ENCODE measurements around the gene MYLK.

The MYLK gene

DNA sequence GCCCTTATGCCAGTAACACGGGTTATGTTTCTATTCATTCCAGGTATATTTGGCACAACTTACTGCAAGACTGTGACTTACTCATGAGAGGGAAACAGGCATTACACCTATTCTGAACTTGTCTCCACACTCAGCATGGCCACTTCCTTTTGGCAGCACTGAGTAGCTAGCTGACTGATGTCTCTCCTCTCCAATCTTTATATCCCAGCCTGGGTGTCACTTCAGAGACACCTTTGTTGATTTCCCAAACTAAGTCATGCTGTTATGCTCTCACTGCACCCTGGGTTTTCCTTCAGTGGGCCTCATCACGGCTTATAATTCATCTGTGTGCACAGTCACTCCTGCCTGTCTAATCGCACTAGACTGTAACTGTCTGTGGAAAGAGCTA, 114.8 kb downstream of the MYLK start:
- no peak for DNase-seq (ENCODE audit: low read depth)

DNA sequence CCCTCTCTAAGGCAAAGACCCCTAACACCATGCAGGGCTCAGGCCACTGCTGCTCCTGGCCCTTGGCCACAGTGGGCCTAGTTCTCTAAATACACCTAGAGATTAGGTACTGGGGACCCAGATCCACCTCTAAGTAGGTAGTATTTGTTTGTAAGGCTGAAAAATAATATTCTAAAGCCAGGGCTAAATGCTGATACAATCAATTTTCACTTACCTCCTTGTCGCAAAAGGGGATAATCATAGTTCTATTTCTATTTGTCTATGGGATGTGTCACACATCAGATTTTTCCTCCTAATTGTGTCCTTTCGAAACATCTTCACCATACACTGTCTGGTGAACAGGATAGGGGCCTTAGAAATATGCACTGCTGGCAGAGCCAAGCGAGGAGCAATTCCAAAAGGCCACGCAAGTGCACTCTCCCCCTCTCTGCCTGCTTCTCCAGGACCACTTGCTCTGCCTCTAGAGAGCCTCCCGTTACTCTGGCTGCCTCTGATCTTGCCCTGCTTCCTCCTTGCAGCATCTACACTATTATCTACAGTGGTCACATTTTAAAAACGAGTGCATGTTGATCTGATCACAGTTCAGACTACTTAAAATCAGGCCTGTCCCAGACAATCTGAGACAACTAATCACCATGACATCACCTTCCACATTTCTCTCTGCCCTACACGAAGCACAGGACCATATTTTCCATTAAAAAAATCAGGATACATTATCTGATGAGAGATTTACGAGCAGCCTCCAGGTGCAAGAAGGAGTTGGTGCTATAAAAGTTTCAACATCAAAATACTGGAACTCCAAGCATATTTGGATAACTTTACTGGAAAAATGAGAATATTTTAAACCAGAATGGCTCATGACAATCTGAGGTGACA, 115.4 kb downstream of the MYLK start:
- peak; percentile 56 for DNase-seq (ENCODE audit: low read depth)

DNA sequence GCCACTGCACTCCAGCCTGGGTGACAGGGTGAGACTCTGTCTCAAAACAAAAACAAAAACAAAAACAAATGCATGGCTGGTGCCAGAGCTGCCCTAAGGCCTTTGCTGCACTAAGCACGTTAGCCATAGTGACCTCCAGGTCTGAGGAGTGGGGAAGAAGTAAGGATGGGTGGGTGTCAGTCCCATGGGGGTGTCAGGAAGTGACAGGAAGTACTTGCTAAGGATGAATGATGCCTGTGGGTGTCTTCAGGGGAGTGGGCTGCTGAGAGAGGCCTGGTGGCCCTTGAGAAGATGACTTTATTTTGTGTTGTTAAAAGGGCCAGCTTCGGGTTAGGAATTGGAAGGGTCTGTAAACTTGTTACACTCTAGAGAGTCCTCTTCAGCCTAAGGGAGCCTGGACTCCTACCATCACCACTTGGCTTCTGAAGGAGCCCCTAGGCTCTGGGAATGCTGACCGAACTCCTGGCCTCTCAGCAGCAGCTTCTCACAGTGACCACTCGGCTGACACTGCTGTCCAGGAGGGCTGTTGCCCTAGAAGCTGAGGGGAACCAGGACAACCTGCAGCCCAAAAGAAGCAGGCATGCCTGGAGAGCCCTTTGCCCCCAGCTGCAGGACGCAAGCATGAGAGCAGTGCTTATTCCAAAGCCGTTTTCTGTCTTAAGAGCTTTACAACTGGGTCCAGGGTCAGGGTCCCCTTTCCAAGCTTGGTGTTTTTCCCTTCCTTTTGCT, 116.4 kb downstream of the MYLK start:
- DNase-seq (ENCODE audit: low read depth): no peak

DNA sequence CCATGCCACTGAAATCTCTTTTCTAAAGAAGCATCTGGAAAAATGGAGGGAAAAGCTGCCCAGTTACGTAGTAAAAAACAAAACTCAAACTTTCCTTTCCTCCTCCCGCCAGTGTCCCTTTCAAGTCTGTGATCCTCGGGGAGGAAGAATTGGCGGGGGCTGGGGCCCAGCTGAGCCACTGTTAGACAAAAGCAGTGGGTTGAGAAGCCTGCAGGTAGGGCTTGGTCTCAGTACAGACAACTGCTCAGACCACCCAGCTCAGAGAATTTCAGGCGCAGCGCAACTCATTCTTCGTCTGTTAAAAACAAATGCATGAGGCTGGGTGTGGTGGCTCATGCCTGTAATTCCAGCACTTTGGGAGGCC, 117.1 kb downstream of the MYLK start:
- DNase-seq (ENCODE audit: low read depth): no peak

DNA sequence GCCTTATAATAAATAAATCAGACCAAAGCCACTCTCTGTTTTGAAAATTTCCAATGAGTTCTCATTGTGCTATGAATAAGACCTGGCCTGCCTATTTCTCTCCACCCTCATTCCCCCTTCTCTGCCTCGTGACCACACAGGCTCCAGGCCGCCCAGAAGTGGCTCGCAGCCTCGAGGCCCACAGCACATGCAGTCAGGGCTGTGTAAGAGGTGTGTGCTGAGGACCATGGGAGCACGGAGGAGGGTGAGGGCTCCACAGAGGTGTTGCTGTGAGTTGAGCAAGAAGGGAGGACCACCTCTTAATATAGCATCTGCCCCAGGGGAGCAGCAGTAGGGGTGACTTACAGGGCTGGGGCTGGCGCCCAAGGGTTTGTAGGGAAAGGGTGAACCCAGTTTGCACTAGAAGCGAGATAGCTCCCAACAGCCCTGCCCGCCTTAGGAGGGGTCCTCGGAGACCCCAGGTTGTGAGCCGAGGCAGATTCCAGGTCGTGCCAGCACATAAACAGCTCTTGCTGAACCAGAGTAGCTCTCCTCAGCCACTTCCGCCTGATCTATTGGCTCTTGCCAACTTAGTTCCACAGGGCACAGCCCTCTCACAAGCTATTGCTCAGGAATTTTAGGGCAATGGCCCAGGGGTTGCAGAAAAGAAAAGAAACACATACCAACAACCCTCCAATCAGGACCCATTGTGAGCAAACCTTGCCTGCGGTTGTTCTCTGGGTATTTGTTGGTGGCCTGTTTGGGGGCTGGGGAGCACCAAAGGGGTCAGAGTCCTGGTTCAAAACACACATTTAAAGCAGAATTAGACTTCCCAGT, 117.7 kb downstream of the MYLK start:
- DNase-seq (ENCODE audit: low read depth): peak; percentile 25

DNA sequence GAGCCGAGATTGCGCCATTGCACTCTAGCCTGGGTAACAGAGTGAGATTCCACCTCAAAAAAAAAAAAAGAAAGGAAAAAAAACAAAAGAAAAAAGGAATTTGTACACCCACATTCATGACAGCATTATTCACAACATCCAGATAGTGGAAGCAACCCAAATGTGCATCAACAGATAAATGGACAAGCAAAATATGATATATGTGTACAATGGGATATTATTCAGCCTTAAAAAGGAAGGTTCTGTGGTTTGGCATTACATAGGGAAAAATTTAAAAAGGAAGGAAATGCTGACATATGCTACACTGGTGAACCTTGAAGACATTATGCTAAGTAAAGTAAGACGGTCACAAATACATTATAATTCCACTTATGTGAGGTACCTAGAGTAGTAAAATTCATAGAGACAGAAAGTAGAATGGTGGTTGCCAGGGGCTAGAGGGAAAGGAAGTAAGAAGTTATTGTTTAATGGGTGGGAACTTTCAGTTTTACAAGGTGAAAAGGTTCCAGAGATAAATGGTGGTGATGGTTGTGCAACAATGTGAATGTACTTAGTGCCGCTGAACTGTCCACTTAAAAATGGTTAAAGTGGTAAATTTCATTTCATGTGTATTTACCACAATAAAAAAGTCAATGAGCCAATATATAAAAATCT, 118.5 kb downstream of the MYLK start:
- peak; percentile 64 for DNase-seq (ENCODE audit: low read depth)

DNA sequence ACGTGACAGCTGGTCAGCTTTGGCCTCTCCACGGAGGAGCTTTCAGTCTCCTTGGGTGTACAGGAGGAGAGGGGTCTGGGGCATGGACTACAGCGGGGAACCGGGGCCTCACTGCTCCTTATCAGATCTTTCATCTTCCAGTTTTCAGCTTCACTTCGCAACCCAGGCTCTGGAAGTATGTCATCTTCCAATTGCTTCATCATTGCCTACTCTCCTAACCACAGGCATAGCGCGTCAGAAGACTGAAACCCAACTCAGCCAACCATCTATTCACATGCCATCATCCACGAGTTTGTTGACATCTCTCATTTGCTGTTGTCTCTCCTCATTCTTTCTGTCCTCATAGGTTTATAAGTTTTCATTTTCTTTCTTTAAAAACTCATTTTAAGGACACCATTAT, 119.5 kb downstream of the MYLK start:
- no peak for DNase-seq (ENCODE audit: low read depth)

DNA sequence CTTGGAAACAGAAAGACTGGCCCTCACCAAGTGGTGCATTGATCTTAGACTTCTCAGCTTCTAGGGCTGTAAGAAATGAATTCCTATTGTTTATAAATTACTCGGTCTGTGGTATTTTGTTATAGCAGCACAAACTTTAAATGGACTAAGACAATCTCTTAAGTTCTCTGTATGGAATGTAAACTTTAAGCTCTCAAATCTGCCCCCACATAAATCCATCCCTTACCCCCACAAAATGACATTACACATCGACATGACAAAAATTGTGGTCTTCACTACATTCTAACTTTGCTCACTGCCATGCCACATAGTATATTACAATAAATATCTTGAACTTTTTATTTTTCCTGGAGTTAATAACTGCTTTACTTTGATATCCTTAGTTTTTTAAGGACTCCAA, 121.3 kb downstream of the MYLK start:
- no peak for DNase-seq (ENCODE audit: low read depth)

DNA sequence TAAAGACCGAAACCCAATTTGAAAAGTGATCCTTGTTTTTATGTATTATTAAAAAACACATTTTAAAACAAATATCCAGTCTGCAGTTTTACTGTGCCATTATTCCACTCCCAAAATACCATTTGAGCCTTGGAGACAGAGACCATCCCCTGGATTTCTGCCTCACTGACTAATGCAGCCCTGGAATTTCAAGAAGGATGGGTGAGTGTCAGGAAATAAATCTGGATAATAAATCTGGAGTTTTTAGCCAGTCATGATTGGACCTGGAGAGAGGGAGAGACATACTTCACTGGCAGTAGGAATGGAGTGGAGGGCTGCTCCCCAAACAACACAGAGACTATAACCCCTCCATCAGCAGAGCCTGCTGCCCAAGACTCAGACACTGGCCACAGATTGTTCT, 123.3 kb downstream of the MYLK start:
- peak; percentile 76 for DNase-seq (ENCODE audit: low read depth)

DNA sequence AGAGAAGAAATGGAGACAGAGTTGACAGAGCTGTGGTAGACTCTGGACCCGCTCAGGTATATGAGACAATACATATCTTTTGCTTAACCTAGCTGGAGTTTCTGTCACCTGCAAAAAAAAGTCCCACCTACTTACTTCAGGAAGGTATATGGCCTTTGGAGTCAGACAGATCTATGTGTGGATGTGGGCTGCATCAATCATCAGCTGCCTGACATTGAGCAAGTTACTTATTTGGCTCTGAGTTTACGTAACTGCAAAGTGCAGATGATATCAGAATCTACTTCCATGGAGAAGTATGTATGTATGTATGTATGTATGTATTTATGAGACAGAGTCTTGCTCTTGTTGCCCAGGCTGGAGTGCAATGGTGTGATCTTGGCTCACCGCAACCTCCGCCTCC, 124.3 kb downstream of the MYLK start:
- DNase-seq (ENCODE audit: low read depth): no peak

DNA sequence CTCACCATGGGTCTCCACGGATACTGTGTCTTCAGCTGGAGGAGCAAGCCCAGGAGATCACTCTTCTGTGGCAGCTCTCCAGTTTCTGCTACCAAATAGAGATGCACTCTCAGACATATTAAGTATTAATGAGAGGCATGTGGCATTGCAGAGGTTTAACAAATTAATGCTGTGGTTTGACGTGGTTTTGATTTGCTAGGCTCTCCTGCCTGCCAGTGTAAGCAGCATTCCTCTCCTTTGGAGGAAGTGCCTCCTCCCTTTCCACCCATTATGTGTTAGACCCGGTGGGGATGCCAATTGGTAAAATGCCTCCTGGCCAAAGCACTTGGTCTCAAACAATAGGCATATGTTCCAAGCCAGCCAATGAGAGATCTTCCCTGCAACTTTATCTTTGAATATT, 124.8 kb downstream of the MYLK start:
- peak; percentile 88 for DNase-seq (ENCODE audit: low read depth)

DNA sequence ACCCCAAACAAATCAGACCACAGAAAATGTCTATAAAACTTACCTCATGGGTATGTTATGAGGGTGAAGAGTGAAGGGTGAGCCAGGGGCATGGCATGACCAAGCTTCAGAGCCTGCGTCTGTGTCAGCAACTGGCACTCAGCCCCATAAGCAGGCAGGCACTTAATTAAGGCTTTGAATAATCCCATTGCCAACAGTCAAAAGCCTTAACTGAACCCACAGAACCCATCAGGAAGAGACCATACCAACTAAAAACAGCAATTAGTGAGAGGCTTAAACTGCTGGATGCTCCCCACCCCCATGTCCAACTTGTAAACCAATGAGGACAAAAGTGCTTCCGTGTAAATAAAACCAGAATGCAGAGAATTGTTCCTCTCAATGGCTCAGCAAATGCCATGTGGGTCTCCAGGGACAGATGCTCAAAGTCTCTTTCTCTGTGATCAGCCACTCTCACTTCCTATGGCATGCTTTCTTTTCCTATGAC, 126.0 kb downstream of the MYLK start:
- DNase-seq (ENCODE audit: low read depth): peak; percentile 97

DNA sequence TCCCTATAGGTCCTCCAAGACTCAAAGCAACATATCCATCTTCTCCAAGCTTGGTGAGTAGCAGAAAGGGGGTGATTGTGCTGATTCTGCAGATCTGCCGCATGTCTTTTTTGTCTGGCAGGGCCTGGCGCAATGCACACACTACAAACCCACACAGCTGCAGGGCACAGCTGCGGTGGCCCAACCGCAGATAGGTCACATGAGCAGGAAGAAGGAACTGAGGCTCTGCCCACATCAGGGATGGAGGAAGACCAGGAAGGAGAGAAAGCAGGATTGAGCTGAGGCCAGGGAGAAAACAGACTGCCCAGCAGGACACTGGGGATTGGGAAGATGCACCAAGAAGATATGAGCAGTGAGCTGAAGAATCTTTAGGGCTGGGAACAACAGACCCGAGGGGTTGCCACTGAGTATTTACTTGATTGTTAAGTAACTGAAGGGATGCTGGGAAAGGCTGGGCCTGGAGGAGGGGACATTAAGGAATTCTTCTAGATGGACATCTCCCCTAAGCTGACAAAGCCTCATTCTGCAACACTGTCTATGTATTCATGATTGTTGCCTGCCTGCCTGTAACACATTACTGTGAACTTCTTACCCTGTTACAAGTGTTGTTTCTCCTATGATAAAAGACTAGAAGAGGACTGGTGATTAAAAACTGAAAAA, 126.7 kb downstream of the MYLK start:
- DNase-seq (ENCODE audit: low read depth): peak; percentile 85

DNA sequence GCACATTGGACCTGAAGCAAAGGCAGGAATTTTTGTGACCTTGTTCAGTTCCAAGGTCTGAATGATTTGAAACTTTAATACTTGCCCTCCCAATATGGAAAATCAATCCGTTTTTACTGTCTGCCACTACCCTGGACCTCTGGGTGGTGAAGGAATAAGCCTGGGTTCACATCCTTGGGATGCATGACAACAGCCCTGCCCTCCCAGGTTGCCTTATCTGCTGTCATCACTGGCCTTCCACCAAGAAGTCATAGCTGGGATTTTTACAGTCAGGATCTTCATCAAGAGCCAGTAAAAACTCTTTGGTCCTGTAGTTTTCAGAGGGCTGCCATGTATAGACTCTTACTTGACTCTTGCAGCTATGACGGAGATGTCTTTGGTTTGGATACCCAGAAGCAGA, 128.6 kb downstream of the MYLK start:
- DNase-seq (ENCODE audit: low read depth): peak; percentile 80

DNA sequence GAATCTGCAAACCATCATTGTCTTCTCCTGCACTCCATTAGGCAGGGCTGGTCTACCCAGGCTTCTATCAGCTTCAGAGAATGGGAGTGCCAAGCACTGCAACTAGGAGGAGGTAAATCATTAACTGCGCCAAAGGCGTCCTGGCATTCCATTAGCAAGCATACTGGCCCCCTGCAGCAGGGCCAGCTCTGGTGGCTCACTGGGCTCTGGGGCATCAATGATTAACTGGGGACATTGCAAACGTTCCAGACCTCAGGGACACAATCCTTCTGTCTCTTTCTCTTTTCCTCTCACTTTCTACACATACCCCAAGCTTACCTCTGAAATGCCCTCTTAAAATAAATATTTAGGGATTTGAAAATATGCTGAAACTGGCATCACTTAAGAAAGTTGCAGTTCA, 129.0 kb downstream of the MYLK start:
- DNase-seq (ENCODE audit: low read depth): peak; percentile 39

DNA sequence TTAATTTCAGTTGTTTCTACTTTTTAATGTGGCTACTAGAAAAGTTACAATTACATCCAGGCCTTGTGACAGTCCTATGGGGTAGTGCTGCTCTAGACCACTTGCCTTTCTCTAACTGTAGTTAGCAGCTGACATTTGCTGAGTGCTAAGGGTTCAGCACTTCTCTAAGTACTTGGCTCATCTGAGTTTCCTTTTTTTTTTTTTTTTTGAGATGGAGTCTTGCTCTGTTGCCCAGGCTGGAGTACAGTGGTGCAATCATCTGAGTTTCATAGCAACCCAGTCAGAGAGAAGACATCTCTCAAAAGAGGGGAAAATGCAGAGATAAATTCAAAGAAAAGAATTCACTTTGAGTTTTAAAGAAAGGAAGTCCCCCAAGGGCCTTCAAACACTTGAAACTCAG, 130.8 kb downstream of the MYLK start:
- DNase-seq (ENCODE audit: low read depth): peak; percentile 57

DNA sequence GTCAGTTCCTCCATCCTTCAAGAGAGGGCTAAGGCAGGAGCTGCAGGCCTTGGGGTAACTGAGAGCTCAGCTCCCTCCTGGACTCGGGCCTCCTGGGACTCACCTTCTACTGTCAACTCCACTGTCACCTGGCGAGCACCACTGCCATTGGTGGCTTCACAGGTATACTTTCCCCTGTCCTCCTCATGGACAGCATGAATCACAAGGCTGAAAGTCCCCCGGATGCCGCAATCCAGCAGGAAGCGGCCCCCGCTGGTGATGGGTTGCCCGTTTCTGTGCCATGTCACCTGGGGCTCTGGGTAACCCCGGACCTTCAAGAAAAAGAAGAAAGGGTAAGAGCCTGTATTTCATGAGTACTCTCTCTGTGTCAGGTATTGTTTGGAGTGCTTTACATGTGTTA, 131.9 kb downstream of the MYLK start:
- no peak for DNase-seq (ENCODE audit: low read depth)

DNA sequence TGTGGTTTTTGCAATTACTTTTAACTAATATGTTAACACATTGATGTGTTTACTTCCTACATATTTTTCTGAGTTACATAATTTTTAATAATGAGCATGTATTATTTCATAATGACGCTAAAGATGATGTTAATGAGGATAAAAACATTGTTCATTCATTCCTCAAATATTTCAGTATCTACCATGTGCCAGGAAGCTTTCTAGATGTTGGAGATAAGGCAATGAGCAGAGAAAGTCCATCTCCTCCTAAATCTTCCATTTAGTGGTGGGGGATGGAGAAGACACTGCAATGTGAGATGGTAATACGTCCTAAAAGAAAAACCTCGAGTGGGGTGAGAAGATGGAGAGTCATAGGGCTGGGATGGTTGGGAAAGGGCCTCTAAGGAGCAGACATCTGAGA, 132.7 kb downstream of the MYLK start:
- DNase-seq (ENCODE audit: low read depth): peak; percentile 97

DNA sequence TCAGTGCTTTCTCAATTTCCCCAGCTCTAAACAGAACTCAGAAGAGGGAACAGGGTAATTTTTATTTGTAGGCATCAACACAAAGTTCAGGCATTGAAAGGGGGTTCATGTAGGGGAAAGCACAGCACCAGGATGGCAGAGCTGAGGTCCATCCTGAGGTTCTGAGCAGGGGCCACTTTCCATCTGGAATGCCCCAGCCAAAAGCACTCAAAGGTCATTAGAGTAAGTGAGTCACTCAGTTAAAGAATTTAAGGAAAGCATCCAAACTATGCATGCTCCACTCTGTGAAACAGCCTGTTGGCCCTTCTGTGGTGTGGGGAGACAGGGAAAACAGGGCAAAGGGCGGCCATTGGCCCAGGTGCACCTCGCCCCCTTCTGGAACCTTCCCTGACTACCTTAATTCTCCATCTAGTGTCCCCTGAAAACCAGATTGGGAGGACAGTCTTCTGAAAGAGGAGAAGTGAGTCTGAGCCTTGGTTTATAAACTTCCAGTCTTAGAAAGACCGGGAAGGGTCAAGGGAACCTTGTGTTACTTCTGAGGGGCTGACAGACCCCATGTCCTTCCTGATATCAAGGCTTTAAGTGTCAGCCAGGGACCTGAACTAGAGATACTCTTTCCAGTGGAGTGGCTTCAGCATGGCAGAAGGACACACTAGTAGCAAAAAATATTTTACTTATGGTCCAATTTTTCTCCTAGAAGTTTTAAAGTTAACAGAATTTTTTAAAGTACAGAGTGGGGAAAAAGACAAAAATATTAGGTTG, 133.3 kb downstream of the MYLK start:
- peak; percentile 98 for DNase-seq (ENCODE audit: low read depth)

DNA sequence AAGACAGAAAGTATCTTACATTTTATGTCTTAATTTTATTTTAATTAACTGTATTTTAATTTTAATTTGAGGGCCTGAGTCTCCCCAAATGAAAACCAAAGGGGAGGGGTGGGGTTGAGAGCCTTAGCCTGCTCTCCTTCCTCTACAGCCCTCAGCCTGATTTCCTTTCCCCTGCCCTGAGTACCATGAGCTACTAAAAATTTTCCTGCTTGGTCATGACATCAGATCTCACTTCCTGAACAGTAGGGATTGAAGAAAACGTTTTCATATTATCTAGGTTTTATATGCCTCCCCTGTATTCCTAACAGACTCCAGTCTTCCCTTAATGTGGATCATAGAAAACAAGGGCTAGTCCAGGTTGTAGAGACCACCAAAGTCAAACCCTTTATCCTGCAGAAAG, 133.9 kb downstream of the MYLK start:
- peak; percentile 60 for DNase-seq (ENCODE audit: low read depth)

DNA sequence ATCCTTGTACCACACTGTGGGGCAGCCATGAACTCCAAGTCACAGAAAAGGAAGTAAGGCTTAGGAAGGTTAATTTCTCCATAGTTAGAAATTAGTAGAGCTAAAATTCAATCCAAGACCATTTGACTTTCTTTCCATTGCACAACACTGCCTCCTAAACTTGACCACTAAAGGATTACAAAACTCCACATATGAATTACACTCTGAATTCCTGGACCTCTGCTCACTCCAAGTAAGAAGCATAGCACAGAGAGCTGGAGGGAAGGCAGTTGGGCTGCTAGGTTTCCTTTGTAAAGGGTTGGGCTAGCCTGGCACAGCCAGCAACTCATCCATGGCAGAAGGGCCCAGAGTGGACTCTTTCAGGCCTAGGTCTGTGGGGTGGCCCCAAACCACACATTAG, 134.4 kb downstream of the MYLK start:
- peak; percentile 98 for DNase-seq (ENCODE audit: low read depth)

Data from EH (cell line).